RWPE1 (cell line): ENCODE measurements around the gene SCEL.

ENCODE experiments used
- CTCF ChIA-PET: fragments of 350-600 bp; sonication (Branson Sonifier 250); formaldehyde crosslinking; extraction: SDS; loops from one replicate; lab custom pipeline; 2021; lab: Yijun Ruan, JAX
- POLR2A ChIA-PET: fragments of 400-600 bp; formaldehyde crosslinking; extraction: SDS; loops from one replicate; lab custom pipeline; 2020; ENCODE audit warnings: antibody characterized with exemption; ENCODE audit not compliant: low non-redundant PET; lab: Yijun Ruan, JAX
- DNase-seq: peaks from one replicate; pipeline ENCODE4 v3.0.0; 2012; ENCODE audit warnings: low spot score
- H3K27ac ChIP-seq: fragments of 450-650 bp; 2 replicates; pipeline ENCODE4 v1.5.1; 2017
- TF ChIP-seq, protein P1 (sequence below): fragments of 450-650 bp; conservative IDR thresholded peaks from 2 replicates; pipeline ENCODE4 v1.5.1; 2017; ENCODE audit warnings: low read depth, mild to moderate bottlenecking

Gene SCEL

GRCh38 chr13:77502104-77502720 is 33.3 kb upstream of the SCEL start:
- no peak overlapping the region for H3K27ac ChIP-seq
- ChIA-PET POLR2A (no interaction called here), CTCF (interaction anchor here (0.6 to 1.7 kb wide), 4 partner anchors 10 to 109 kb away, joined by 3 to 5 read pairs (median 3); no protein-coding TSS in a partner anchor)
- no peak for DNase-seq
- TF ChIP-seq, protein P1, sequence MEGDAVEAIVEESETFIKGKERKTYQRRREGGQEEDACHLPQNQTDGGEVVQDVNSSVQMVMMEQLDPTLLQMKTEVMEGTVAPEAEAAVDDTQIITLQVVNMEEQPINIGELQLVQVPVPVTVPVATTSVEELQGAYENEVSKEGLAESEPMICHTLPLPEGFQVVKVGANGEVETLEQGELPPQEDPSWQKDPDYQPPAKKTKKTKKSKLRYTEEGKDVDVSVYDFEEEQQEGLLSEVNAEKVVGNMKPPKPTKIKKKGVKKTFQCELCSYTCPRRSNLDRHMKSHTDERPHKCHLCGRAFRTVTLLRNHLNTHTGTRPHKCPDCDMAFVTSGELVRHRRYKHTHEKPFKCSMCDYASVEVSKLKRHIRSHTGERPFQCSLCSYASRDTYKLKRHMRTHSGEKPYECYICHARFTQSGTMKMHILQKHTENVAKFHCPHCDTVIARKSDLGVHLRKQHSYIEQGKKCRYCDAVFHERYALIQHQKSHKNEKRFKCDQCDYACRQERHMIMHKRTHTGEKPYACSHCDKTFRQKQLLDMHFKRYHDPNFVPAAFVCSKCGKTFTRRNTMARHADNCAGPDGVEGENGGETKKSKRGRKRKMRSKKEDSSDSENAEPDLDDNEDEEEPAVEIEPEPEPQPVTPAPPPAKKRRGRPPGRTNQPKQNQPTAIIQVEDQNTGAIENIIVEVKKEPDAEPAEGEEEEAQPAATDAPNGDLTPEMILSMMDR: no peak

- CTCF ChIA-PET: interaction anchor here (0.6 to 1.7 kb wide), 4 partner anchors 11 to 59 kb away, joined by 3 to 5 read pairs (median 4); no protein-coding TSS in a partner anchor
- TF ChIP-seq, protein P1: no peak
- DNase-seq: no peak
- POLR2A ChIA-PET: no interaction called here
- no peak overlapping the region for H3K27ac ChIP-seq
These were observed 32.1 kb upstream of the SCEL start for GRCh38 chr13:77503398-77503797.

DNA sequence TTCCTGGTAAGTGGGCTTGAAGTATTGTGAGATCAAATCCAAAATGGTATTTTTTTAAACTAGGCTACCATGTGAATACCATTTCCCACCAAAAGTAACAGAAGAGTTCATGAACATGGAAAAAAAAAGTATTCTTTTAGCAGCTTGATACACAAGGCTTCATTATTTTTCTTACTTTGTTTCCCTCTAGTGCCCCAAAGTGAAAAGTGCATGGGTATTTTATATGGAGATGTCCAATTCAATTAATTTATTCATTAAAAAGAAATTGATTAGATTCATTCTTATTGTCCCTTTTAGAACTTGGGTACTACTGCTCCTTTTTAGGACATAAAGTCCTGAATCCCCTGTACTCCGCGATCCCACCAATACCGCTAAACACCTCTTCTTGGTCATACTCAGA is 28.6 kb upstream of the SCEL start:
- peak; percentile 8 for DNase-seq
- TF ChIP-seq, protein P1: peak; percentile 48
- POLR2A ChIA-PET: no interaction called here
- no peak overlapping the region for H3K27ac ChIP-seq
- CTCF ChIA-PET: interaction anchor here (0.6 to 1.3 kb wide), 2 partner anchors 10 to 28 kb away, joined by 3 to 7 read pairs; no protein-coding TSS in a partner anchor

DNA sequence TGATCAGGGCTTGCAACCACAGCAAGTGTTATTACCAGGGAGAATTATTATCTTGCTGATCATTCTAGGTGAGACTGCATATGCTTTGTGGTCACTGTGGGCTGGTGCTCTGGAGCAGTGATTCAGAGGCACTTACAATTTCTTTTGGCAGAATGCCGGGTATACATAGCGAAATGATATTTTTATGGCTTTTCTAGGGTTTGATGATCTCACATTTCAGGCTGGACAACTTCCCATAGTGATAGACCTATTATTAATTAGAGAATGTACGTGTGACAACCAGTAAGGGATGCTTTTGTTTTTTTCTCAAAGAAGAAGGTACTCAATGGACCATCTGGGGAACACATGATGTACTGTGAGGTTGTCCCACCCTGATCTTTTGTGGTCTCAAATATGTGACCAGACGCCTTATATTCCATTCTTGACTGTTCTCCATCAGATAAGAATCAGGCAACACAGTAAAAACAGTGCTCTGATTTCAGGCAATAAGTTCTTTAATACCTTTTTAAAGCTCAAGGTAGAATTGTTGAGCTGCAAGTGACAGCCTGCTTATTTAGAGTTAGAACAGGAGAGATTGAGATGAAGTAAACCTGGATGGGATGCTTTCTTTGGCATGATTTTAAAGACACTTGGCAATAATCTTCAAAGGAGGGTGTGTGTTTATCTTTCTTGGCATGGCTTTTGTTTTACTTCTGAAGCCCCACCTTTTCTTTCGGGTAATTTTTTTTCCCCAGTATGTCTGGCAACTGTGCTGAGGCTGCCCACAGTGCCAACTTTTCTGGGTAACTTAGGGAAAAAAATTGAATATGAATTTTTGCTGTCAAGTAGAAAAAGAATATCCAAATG is 27.4 kb upstream of the SCEL start:
- DNase-seq: peak; percentile 87
- peak overlapping the region; percentile 76 for H3K27ac ChIP-seq
- ChIA-PET CTCF (interaction anchor here (0.6 to 0.7 kb wide), 3 partner anchors 49 to 320 kb away, joined by 3 to 7 read pairs (median 5); no protein-coding TSS in a partner anchor), POLR2A (no interaction called here)
- TF ChIP-seq, protein P1: no peak

DNA sequence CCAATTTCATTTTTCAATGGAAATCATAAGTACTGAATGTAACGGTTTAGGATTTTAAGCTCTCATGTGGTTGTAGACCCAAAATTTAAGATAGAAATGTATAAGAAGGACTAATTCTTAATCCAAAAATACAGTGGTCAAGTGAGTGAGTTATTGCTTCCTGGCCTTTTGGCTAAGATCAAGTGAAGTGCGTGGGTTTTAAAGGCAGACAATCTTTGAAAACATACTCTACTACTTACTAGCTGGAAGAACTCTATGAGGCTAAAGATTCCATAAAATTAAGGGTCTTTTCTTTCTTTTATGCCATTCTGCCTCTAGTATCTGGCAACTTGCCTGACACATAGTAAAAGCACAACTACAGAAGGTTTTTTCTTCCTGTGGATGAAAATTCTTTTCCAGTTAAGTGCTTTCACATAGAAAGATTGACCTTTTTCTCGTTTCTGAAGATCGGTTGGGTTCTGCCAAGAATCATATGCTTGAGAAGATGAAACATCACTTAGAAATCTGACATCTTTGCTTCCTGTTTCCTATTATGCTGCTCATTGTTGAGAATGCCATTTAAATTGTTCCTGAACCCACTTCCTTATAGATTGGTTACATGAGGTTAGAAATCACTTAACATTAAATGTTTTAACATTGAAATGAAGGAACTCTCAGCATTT is 26.4 kb upstream of the SCEL start:
- ChIA-PET CTCF (no interaction called here), POLR2A (no interaction called here)
- H3K27ac ChIP-seq: no peak overlapping the region
- TF ChIP-seq, protein P1: no peak
- no peak for DNase-seq

- DNase-seq: no peak
- POLR2A ChIA-PET: no interaction called here
- TF ChIP-seq, protein P1: no peak
- no peak overlapping the region for H3K27ac ChIP-seq
- CTCF ChIA-PET: no interaction called here
These were observed 25.4 kb upstream of the SCEL start for GRCh38 chr13:77510156-77510555.
